Panc1 (cell line): ENCODE measurements around the gene RNF213. TPM values are rescaled to one million over a fixed set of nuclear protein-coding genes. Genes with fewer than 3 reads are reported as not detected.

Experiments used
- ATAC-seq: fragments of 200-7000 bp; cut with Tn5 transposase; 2 replicates; pipeline ENCODE4 v1.9.1; 2020; ENCODE audit warnings: mild to moderate bottlenecking, moderate library complexity
- BruUV-seq: library from RNA; stranded (reverse); fragments of 400-500 nt; replicated peaks from 2 replicates; lab custom pipeline; 2021; lab: Mats Ljungman, UMichigan
- CTCF ChIA-PET: fragments of 300-600 bp; sonication (Branson Sonifier 250); formaldehyde crosslinking; loops from one replicate; lab custom pipeline; 2022; ENCODE audit warnings: antibody characterized with exemption; lab: Charles Lee
- POLR2A ChIA-PET: fragments of 300-600 bp; sonication (Branson Sonifier 250); formaldehyde crosslinking; loops from one replicate; lab custom pipeline; 2022; ENCODE audit warnings: antibody characterized with exemption; lab: Charles Lee
- DNase-seq: peaks from one replicate; pipeline ENCODE4 v3.0.0-alpha.2; 2010; ENCODE audit warnings: low read depth, low spot score
- H3K27ac ChIP-seq: 2 replicates; pipeline ENCODE4 v1.5.1; 2011; ENCODE audit warnings: mild to moderate bottlenecking, low read length, inconsistent platforms
- H3K27me3 ChIP-seq: fragments of 200-500 bp; sonication (Bioruptor generic); 2 replicates; pipeline ENCODE4 v1.6.0; 2014; ENCODE audit warnings: low read length, inconsistent platforms; ENCODE audit not compliant: control insufficient read depth, insufficient read depth
- H3K36me3 ChIP-seq: fragments of 200-500 bp; sonication (Bioruptor generic); 2 replicates; pipeline ENCODE4 v1.5.1; 2014; ENCODE audit warnings: inconsistent platforms, mild to moderate bottlenecking, low read length, moderate library complexity; ENCODE audit not compliant: control insufficient read depth, insufficient read depth
- H3K4me1 ChIP-seq: 2 replicates; pipeline ENCODE4 v1.5.1; 2011; ENCODE audit warnings: inconsistent platforms, mild to moderate bottlenecking, low read length, moderate library complexity; ENCODE audit not compliant: control insufficient read depth, insufficient read depth
- H3K4me3 ChIP-seq, 2 experiments: 2 replicates each; pipeline ENCODE4 v1.5.1; 2011 to 2012; ENCODE audit warnings: low read depth in 2 of 2, low read length in 2 of 2, mild to moderate bottlenecking in 2 of 2, inconsistent platforms in 1 of 2, moderate library complexity in 1 of 2
- H3K9me3 ChIP-seq: fragments of 200-500 bp; sonication (Bioruptor generic); 2 replicates; pipeline ENCODE4 v1.5.1; 2014; ENCODE audit warnings: low read depth, mild to moderate bottlenecking, inconsistent platforms, low read length, moderate library complexity; ENCODE audit not compliant: control insufficient read depth, insufficient read depth
- POLR2AphosphoS5 ChIP-seq: IDR thresholded peaks from 2 replicates; pipeline ENCODE4 v1.6.1; 2012; ENCODE audit warnings: mild to moderate bottlenecking, low read depth, low read length, moderate library complexity
- SIN3A ChIP-seq: IDR thresholded peaks from 2 replicates; pipeline ENCODE4 v1.6.1; 2012; ENCODE audit warnings: low read depth, mild to moderate bottlenecking, low read length, moderate library complexity, borderline replicate concordance; ENCODE audit not compliant: insufficient read depth
- TCF7L2 ChIP-seq: IDR thresholded peaks from 2 replicates; pipeline ENCODE4 v1.6.1; 2011; ENCODE audit warnings: mild to moderate bottlenecking, low read depth, low read length, inconsistent platforms
- in situ Hi-C: cut with HindIII; loops from 2 replicates; pipeline ENCODE4 v1.10.0; 2016; ENCODE audit warnings: low sequenced_read_pairs, low pct_unique_long_range_greater_than_20kb
- intact Hi-C: fragments of 100-400 bp; cut with micrococcal nuclease; formaldehyde crosslinking; loops from one replicate; pipeline ENCODE4 v1.10.0; 2022; ENCODE audit not compliant: unreplicated experiment
- total RNA-seq: library from RNA; stranded (reverse); gene quantifications from one replicate; pipeline ENCODE4 v1.2.1, GENCODE V29; 2021; ENCODE audit not compliant: unreplicated experiment
- TF ChIP-seq, protein P1 (sequence below): fragments of 450-650 bp; IDR thresholded peaks from 2 replicates; pipeline ENCODE4 v1.5.1; 2017; ENCODE audit warnings: mild to moderate bottlenecking
- TF ChIP-seq, protein P2 (sequence below), 2 experiments: IDR thresholded peaks; 2 replicates each; pipeline ENCODE4 v1.6.1; 2011 to 2012; ENCODE audit warnings: low read depth in 2 of 2, control low read depth in 1 of 2, low read length in 1 of 2, mild to moderate bottlenecking in 1 of 2, moderate library complexity in 1 of 2; ENCODE audit not compliant: insufficient read depth in 1 of 2

The RNF213 gene
- total RNA-seq, 1 experiment from 2014 or later = 230 TPM

DNA sequence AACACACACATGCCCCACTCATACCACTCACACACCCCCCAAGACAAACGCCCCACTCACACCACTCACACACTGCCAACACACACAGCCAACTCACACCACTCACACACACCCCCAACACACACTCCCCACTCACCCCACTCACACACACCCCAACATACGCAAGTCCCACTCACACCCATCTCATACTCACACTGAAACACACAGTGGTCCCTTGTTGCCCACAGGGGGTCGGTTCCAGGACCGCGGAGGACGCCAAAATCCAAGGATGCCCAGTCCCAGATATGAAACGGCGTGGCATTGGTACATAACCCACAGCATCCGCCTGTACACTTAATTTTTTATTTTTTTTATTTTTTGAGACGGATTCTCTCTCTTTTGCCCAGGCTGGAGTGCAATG, 20.9 kb downstream of the RNF213 start:
- Histone ChIP-seq H3K4me3 (no peak overlapping the region), H3K27me3 (no peaks in the 10 kb centered on the region), H3K36me3 (no peaks in the 10 kb centered on the region; the same call in 1 of the 2 replicates), H3K27ac (no peak overlapping the region), H3K9me3 (no peaks in the 10 kb centered on the region), H3K4me1 (peaks cover 32% of the 10 kb centered on the region)
- ATAC-seq (no peak), DNase-seq (no peak)
- TF ChIP-seq, protein P1, sequence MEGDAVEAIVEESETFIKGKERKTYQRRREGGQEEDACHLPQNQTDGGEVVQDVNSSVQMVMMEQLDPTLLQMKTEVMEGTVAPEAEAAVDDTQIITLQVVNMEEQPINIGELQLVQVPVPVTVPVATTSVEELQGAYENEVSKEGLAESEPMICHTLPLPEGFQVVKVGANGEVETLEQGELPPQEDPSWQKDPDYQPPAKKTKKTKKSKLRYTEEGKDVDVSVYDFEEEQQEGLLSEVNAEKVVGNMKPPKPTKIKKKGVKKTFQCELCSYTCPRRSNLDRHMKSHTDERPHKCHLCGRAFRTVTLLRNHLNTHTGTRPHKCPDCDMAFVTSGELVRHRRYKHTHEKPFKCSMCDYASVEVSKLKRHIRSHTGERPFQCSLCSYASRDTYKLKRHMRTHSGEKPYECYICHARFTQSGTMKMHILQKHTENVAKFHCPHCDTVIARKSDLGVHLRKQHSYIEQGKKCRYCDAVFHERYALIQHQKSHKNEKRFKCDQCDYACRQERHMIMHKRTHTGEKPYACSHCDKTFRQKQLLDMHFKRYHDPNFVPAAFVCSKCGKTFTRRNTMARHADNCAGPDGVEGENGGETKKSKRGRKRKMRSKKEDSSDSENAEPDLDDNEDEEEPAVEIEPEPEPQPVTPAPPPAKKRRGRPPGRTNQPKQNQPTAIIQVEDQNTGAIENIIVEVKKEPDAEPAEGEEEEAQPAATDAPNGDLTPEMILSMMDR = no peak
- TF ChIP-seq, protein P2, sequence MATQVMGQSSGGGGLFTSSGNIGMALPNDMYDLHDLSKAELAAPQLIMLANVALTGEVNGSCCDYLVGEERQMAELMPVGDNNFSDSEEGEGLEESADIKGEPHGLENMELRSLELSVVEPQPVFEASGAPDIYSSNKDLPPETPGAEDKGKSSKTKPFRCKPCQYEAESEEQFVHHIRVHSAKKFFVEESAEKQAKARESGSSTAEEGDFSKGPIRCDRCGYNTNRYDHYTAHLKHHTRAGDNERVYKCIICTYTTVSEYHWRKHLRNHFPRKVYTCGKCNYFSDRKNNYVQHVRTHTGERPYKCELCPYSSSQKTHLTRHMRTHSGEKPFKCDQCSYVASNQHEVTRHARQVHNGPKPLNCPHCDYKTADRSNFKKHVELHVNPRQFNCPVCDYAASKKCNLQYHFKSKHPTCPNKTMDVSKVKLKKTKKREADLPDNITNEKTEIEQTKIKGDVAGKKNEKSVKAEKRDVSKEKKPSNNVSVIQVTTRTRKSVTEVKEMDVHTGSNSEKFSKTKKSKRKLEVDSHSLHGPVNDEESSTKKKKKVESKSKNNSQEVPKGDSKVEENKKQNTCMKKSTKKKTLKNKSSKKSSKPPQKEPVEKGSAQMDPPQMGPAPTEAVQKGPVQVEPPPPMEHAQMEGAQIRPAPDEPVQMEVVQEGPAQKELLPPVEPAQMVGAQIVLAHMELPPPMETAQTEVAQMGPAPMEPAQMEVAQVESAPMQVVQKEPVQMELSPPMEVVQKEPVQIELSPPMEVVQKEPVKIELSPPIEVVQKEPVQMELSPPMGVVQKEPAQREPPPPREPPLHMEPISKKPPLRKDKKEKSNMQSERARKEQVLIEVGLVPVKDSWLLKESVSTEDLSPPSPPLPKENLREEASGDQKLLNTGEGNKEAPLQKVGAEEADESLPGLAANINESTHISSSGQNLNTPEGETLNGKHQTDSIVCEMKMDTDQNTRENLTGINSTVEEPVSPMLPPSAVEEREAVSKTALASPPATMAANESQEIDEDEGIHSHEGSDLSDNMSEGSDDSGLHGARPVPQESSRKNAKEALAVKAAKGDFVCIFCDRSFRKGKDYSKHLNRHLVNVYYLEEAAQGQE (IDR thresholded peaks at IDR 0.05; ENCODE audit: insufficient read depth in 1 of 2, low read depth in 2 of 2, low read length in 1 of 2) = no peak
- TF ChIP-seq POLR2AphosphoS5 (no peak), SIN3A (no peak)
- BruUV-seq = no TSS peak
- ChIA-PET CTCF (no interaction called here), POLR2A (no interaction called here)
- in situ Hi-C loops (no loop called here), intact Hi-C loops (no loop called here)

DNA sequence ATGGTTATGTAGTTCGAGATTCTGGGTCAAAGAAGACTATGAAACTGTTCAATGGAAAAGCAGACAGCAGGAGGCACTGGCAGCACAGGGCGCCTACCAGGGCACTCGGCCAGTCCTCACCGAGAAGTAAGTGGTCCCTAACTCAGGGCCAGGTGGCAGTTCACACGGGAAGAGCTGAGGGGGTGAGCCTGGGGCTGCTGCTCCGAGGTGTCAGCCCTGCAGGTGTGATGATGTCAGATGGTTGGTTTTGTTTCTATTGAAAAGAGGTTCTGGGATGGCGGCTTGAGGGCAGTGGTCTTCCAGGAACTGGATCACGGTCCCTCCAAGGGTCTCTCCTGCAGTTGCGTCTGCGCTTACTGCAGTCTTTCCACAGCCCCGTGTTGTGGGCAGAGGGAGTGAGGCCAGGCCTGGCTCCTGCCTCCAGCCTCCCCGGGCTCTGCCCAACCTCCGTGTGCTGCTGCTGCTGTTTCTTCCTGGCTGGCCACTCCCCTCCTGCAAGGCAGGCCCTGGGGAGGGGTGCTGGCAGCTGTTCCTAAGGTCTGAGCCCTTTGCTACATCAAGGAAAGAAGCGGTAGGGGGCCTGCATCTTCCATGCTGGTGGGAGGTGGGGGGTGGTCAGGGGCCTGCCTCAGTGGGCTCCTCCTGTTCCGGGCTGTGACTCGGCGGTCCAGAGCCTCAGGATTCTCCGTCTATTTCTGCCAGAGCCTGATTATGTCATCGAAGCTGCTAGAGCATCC, 22.6 kb downstream of the RNF213 start:
- intact Hi-C loops = no loop called here
- no TSS peak for BruUV-seq
- Histone ChIP-seq H3K4me1 (peaks cover 14% of the 10 kb centered on the region), H3K27ac (no peak overlapping the region), H3K4me3 (no peak overlapping the region), H3K36me3 (no peaks in the 10 kb centered on the region; the same call in 1 of the 2 replicates), H3K27me3 (no peaks in the 10 kb centered on the region), H3K9me3 (no peaks in the 10 kb centered on the region)
- ChIA-PET CTCF (no interaction called here), POLR2A (no interaction called here)
- TF ChIP-seq POLR2AphosphoS5 (no peak), SIN3A (no peak), TCF7L2 (no peak)
- TF ChIP-seq, protein P2 (IDR thresholded peaks at IDR 0.05; ENCODE audit: insufficient read depth in 1 of 2, low read depth in 2 of 2, low read length in 1 of 2) = no peak
- TF ChIP-seq, protein P1 = no peak
- DNase-seq (no peak), ATAC-seq (no peak)
- in situ Hi-C loops = no loop called here
